ENCODE measurements around the gene ING5.
"Not testable (repeated sequence)": the region's sequence is repeated elsewhere in the genome, so short reads cannot be mapped to it uniquely, and the experiment has no call there.

Gene ING5

GRCh38 chr2:241739177-241739576, 37.3 kb downstream of the ING5 start:
- DNase-seq (ENCODE audit: low spot score): no peak

DNA sequence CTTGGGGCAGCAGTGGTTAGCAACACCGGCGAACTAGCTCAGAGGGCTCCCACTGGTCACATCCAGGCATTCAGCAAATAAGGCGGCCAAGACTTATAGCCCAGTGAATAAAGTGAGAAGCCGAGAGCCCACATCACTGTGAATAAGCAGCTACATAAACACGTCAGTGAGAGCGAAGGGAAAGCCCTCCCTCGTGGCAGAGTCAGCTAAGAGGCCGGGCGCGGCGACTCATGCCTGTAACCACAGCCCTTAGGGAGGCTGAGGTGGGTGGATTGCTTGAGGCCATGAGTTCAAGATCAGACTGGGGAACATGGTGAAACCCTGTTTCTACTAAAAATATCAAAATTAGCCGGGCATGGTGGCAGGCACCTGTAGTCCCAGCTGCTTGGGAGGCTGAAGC, 37.8 kb downstream of the ING5 start:
- DNase-seq (ENCODE audit: low spot score): no peak

DNA sequence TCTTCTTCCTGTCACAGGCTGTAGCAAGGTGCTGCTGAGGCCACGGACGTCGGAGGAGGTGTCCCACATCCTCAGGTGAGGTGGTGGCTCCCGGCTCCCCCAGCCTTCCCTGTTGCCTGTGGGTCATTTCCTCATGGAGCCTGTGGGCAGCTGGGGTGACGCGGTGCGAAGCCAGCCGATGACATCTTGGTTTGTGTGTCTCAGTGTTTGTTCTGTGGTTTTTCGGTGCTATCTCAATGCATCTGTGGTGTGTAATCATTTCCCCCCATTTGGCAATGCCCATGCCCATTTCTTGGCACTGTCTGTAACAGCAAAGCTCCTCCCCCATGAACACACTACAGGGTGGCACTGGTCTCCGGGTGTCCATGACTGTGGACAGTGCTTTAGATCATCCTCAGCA, 39.2 kb downstream of the ING5 start:
- DNase-seq (ENCODE audit: low spot score): no peak

DNA sequence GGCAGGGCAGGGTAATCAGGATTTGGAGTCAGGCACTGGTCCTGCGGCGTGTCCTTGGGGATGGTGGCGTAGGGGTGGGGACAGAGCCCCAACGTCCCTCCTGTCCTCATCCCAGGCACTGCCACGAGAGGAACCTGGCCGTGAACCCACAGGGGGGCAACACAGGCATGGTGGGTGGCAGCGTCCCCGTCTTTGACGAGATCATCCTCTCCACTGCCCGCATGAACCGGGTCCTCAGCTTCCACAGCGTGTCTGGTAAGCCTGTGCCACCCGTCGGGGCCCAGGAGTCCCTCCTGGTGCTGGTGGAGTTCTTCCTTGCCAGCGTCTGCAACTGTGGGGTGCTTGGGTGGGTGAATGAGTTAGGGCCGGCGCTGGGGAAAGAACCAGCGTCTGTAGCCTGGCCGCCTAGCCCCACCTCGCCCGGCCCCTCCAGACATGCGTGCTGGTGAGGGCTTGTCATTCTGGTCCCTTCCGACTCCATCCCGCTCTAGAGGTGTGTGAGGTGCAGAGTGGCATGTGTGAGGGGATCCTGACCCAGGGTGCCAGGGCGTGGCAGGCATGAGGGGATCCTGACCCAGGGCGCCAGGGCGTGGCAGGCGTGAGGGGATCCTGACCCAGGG, 40.6 kb downstream of the ING5 start:
- DNase-seq (ENCODE audit: low spot score): no peak

DNA sequence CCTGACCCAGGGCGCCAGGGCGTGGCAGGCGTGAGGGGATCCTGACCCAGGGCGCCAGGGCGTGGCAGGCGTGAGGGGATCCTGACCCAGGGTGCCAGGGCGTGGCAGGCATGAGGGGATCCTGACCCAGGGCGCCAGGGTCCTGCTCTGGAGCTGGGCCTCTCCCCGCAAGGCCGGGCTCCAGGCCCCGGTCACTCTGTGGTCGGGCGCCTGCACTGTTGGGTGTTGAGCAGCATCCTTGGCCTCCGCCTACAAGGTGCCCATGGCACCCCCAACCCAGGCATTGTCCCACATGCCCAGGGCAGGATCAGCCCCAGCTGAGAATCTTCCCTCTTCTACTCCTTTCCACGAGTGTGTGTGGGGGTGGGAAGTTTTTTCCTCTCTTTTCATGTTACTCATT, 41.2 kb downstream of the ING5 start:
- not testable (repeated sequence) for DNase-seq (ENCODE audit: low spot score)

GRCh38 chr2:241743620-241744019, 41.8 kb downstream of the ING5 start:
- DNase-seq (ENCODE audit: low spot score): no peak

- no peak for DNase-seq (ENCODE audit: low spot score)
These were observed 42.4 kb downstream of the ING5 start for GRCh38 chr2:241744028-241744754.

GRCh38 chr2:241745276-241745675, 43.4 kb downstream of the ING5 start:
- no peak for DNase-seq (ENCODE audit: low spot score)

GRCh38 chr2:241746084-241746483, 44.2 kb downstream of the ING5 start:
- DNase-seq (ENCODE audit: low spot score): no peak

GRCh38 chr2:241748468-241749256, 46.8 kb downstream of the ING5 start:
- DNase-seq (ENCODE audit: low spot score): no peak

GRCh38 chr2:241750076-241750840, 48.4 kb downstream of the ING5 start:
- no peak for DNase-seq (ENCODE audit: low spot score)

DNA sequence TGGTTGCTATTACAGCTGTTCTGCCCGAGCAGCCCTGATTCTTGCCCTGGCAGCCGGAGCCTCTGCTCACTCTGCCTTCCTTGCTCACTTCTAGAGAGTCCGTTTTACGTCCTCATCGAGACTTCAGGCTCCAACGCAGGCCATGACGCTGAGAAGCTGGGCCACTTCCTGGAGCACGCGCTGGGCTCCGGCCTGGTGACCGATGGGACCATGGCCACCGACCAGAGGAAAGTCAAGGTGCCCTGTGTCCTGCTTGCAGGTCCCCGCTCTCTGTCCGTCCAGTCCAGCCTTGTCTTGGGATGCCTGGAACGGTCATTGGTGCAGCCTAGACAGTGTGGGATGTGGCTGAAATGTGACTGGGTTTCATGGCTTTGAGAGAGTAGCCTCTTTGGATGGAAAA, 49.3 kb downstream of the ING5 start:
- no peak for DNase-seq (ENCODE audit: low spot score)

DNA sequence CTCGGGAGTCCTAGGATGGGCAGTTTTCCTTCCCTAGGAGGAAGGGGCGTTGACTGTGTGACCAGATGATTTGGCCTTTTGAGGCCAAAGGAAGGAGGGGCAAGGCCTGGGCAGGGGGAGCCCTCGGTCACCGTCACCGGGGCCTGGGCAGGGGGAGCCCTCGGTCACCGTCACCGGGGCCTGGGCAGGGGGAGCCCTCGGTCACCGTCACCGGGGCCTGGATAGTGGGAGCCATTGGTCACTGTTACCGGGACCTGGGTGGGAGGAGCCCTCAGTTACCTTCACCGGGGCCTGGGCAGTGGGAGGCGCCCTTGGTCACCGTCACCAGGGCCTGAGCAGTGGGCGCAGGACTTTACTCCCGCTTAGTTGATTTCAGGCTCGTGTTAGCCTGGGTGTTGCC, 49.9 kb downstream of the ING5 start:
- DNase-seq (ENCODE audit: low spot score): no peak

DNA sequence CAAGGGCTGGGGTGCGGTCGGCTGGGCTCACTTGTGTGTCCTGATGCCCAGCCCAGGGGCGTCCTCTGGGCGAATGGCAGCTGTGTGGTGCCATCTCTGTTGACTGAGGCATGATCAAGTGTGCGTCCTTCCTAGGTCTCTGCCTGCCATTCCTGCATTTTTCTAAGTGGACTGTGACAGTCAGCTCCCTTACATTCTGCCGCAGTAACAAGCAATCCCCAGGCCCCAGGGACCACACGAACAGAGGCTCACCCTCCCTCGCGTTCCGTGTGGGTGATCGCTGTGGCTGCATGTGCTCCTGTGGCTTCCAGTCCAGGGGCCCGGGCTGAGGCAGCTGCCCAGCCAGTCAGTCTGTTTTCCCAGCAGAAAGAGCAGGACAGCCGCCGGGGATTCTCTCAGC, 50.4 kb downstream of the ING5 start:
- DNase-seq (ENCODE audit: low spot score): no peak

GRCh38 chr2:241752689-241753276, 50.9 kb downstream of the ING5 start:
- DNase-seq (ENCODE audit: low spot score): no peak

DNA sequence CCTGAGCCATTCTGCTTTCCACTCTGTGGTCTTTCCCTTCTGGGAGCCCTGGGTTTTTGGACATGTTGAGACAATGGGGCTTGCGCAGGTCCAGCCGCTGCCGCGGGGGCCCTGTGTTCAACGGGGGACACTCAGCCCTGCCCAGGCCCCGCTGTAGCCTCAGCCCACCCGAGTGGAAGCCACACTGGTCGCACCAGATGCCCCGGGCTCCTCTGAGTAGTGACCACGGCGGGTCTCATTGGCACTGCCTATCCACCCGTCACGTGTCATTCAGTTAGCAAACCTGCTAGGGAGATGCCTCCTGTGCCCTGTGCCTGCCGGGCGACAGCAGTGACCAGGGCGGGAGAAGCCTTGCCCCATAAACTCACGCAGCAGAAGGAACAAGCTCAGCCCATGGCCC, 51.7 kb downstream of the ING5 start:
- DNase-seq (ENCODE audit: low spot score): no peak

DNA sequence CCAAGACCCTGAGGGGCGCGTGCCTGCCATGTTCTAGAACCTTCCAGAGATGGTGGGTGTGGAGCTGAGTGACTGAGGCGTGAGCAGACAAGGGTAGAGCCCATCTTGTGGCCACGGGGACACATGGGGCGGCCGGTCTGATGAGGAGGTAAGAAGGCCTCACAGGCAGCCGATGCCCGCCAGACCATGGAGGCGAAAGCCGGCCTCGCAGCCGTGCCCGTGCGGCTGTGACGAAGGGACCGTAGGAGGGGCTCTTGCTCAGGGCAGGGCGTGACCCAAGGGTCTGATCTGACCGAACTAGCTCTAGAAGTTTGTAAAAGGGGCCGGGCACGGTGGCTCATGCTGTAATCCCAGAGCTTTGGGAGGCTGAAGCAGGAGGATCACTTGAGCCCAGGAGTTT, 52.2 kb downstream of the ING5 start:
- no peak for DNase-seq (ENCODE audit: low spot score)

DNA sequence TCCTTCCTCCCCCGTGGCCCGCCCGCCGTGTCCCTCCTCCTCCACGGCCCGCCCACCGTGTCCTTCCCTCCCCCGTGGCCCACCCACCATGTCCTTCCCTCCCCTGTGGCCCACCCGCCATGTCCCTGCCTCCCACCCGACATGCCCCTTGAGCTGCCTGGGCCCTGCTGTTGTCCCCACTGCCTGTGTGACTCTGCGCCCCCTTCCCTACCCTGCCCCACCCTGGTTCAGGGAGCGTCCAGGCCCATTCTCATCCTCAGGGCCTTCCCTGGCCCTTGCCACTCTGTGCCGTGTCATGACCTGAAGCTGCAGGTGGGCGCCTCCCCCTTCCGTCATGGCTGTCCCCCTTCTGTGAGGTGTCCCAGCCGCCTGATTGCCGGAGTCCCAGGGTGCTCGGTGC, 53.3 kb downstream of the ING5 start:
- DNase-seq (ENCODE audit: low spot score): no peak

DNA sequence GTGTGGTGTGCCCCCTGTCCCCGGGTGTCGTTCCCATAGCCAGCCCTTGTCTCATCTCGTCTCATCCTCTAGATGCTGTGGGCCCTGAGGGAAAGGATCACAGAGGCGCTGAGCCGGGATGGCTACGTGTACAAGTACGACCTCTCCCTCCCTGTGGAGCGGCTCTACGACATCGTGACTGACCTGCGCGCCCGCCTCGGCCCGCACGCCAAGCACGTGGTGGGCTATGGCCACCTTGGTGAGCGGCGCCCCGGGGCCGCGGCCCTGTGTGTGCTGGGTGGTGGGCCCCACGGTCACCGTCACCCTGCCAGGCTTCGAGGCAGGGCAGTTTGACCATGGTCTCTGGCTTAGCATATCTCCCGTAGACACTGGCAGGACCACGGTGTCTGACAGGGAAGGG, 53.9 kb downstream of the ING5 start:
- DNase-seq (ENCODE audit: low spot score): no peak

DNA sequence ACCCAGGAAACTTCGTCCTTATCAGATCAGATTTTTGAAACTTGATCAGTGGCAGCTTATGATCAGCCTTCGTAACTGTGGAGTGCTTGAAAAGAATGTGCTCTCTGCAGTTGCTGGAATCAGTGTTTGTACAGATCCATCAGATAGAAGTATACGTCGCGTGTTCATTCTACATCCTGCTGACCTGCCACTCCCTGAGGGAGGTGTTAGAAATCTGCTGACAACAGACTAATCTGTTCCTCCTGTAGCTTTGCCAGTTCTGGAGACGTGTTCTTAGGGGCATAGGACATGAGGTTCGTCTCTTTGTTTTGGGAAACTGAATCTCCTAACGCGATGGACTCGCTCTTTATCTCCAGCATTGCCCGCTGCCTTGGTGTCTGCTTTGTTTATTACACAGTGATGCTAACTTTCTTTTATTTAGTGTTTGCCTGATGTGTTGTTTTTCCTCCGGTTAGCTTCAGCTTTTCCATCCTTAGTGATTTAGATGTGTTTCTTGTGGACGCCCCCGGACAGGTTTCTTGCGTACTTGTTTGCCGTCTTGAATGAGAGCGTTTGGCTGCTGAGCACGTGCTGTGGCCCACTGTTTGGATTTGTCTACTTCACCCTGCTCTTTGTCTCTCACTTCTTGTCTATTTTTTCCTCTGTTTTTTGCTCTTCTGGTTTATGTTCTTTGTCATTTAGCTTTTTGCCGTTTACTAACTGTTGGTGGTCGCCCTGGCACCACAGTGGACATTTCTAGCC, 57.4 kb downstream of the ING5 start:
- DNase-seq (ENCODE audit: low spot score): no peak

GRCh38 chr2:241759893-241760292, 58.1 kb downstream of the ING5 start:
- not testable (repeated sequence) for DNase-seq (ENCODE audit: low spot score)
